ENCODE measurements around the gene UMODL1.
A peak's percentile ranks its signal among the peaks of the same experiment; 100 is the strongest.

UMODL1 gene

GRCh38 chr21:42106425-42106824 is 35.3 kb downstream of the UMODL1 start:
- H3K4me3 ChIP-seq (ENCODE audit: low read depth, low read length), result no peak overlapping the region
- TF ChIP-seq CTCF (IDR thresholded peaks at IDR 0.05; ENCODE audit: borderline replicate concordance, insufficient read depth, low read depth, low read length), result no peak

GRCh38 chr21:42107177-42107880 is 36.2 kb downstream of the UMODL1 start:
- TF ChIP-seq CTCF (IDR thresholded peaks at IDR 0.05; ENCODE audit: borderline replicate concordance, insufficient read depth, low read depth, low read length), result no peak
- H3K4me3 ChIP-seq (ENCODE audit: low read depth, low read length), result no peak overlapping the region

DNA sequence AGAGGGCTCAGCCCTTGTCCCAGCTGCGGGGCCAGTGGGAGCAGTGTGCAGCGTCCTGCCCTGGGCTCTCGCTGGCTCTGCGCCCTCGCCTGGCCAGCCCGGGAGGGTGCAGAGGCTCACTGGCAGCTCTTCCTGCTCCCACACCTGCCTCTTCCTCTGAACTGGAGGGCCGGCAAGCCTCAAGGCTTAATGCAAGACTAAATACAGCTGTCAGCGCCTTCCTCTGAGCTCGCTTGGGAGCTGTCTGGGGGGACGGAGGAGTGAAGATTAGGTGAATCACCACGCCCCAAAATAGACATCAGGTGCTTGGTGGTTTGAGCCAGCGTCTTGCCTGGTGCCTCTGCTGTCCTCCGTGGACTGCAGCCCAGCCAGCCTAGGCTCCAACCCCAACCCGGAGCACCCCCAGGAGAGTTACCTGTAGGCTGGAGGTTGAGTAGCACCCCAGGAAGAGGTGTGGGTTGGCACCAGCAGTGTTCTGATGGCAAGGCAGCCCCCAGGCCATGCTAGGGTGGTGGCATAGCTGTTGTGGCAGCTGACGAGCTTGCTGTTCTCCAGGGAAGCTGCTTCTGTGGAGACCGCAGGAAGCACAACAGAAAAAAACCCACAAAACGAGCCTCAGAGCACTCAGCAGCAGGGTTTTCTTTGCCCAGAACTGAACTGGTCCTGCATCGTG is 36.9 kb downstream of the UMODL1 start:
- peak; percentile 98 for TF ChIP-seq CTCF (IDR thresholded peaks at IDR 0.05; ENCODE audit: borderline replicate concordance, insufficient read depth, low read depth, low read length)
- peak overlapping the region; percentile 13 for H3K4me3 ChIP-seq (ENCODE audit: low read depth, low read length)

GRCh38 chr21:42108554-42109340 is 37.6 kb downstream of the UMODL1 start:
- no peak for TF ChIP-seq CTCF (IDR thresholded peaks at IDR 0.05; ENCODE audit: borderline replicate concordance, insufficient read depth, low read depth, low read length)
- H3K4me3 ChIP-seq (ENCODE audit: low read depth, low read length), result no peak overlapping the region

- no peak overlapping the region for H3K4me3 ChIP-seq (ENCODE audit: low read depth, low read length)
- no peak for TF ChIP-seq CTCF (IDR thresholded peaks at IDR 0.05; ENCODE audit: borderline replicate concordance, insufficient read depth, low read depth, low read length)
Measured at GRCh38 chr21:42109473-42109872, 38.4 kb downstream of the UMODL1 start.

- H3K4me3 ChIP-seq (ENCODE audit: low read depth, low read length), result no peak overlapping the region
- TF ChIP-seq CTCF (IDR thresholded peaks at IDR 0.05; ENCODE audit: borderline replicate concordance, insufficient read depth, low read depth, low read length), result no peak
Measured at GRCh38 chr21:42109873-42110525, 38.9 kb downstream of the UMODL1 start.
